Osteoblast (primary cell): ENCODE data around the gene RBPMS2. TPM values are rescaled to one million over a fixed set of nuclear protein-coding genes. Genes with fewer than 3 reads are reported as not detected.

ENCODE experiments used
- DNase-seq: peaks from one replicate; pipeline ENCODE4 v3.0.0; 2011; ENCODE audit warnings: low spot score, mixed read lengths; ENCODE audit not compliant: insufficient read length; ENCODE audit errors: missing footprints
- H2AFZ ChIP-seq: 2 replicates; pipeline ENCODE4 v1.6.0; 2011; ENCODE audit warnings: mild to moderate bottlenecking, low read length
- H3K27ac ChIP-seq: 2 replicates; pipeline ENCODE4 v1.5.1; 2011; ENCODE audit warnings: mild to moderate bottlenecking, low read depth, low read length, moderate library complexity
- H3K27me3 ChIP-seq: 2 replicates; pipeline ENCODE4 v1.6.0; 2012; ENCODE audit warnings: mild to moderate bottlenecking, control low read depth, inconsistent platforms, low read length, moderate library complexity; ENCODE audit not compliant: insufficient read depth
- H3K36me3 ChIP-seq: 2 replicates; pipeline ENCODE4 v1.5.1; 2011; ENCODE audit warnings: mild to moderate bottlenecking, low read length, control low read depth, moderate library complexity; ENCODE audit not compliant: insufficient read depth
- H3K4me1 ChIP-seq: 2 replicates; pipeline ENCODE4 v1.5.1; 2011; ENCODE audit warnings: mild to moderate bottlenecking, low read length, control low read depth, moderate library complexity; ENCODE audit not compliant: insufficient read depth
- H3K4me2 ChIP-seq: 2 replicates; pipeline ENCODE4 v1.6.0; 2011; ENCODE audit warnings: mild to moderate bottlenecking, low read length; ENCODE audit not compliant: insufficient read depth
- H3K4me3 ChIP-seq: fragments of 200-600 bp; sonication (generic); 3 replicates; pipeline ENCODE4 v1.5.1; 2012; ENCODE audit warnings: mild to moderate bottlenecking, low read length, inconsistent platforms; ENCODE audit not compliant: insufficient read depth
- H3K79me2 ChIP-seq: 2 replicates; pipeline ENCODE4 v1.6.0; 2012; ENCODE audit warnings: mild to moderate bottlenecking, low read length, control low read depth, inconsistent platforms; ENCODE audit not compliant: insufficient read depth
- H3K9me3 ChIP-seq: 2 replicates; pipeline ENCODE4 v1.5.1; 2011; ENCODE audit warnings: low read depth, low read length, control low read depth
- H4K20me1 ChIP-seq: 2 replicates; pipeline ENCODE4 v1.6.0; 2012; ENCODE audit warnings: mild to moderate bottlenecking, low read length, control low read depth; ENCODE audit not compliant: insufficient read depth
- total RNA-seq: library from RNA; depleted of rRNA; stranded (reverse); fragments of >200 nt; gene quantifications from 2 replicates; pipeline ENCODE4 v1.2.3, GENCODE V29; 2012
- TF ChIP-seq, protein P1 (sequence below): IDR thresholded peaks from 2 replicates; pipeline ENCODE4 v1.5.1; 2011; ENCODE audit warnings: mild to moderate bottlenecking, low read depth, low read length, moderate library complexity; ENCODE audit errors: extremely low read depth

The RBPMS2 gene
- total RNA-seq, 1 donor = not detected

DNA sequence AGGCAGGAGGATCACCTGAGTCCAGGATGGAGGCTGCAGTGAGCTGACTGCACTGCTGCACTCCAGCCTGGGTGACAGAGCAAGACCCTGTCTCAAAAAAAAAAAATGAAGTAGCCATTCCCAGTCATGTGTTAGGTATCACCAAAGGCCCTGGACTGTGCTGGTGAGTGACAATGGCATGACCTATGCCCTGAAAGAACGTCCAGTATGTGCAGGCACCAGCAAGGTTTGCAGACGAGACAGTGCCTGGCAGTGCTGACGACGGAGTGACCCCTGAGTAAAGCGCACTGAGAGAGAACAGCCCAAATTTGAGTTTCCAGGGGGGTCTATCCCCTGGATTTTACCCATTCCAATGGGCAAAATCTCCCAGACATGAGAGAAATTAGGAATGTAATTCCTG, 45.2 kb downstream of the RBPMS2 start:
- Histone ChIP-seq H2AFZ (no peak overlapping the region), H3K4me1 (no peaks in the 10 kb centered on the region), H4K20me1 (no peaks in the 10 kb centered on the region), H3K79me2 (no peaks in the 10 kb centered on the region), H3K9me3 (no peaks in the 10 kb centered on the region), H3K36me3 (no peaks in the 10 kb centered on the region), H3K4me3 (no peak overlapping the region), H3K27me3 (no peaks in the 10 kb centered on the region), H3K27ac (no peak overlapping the region), H3K4me2 (no peak overlapping the region)
- no peak for DNase-seq
- TF ChIP-seq, protein P1, sequence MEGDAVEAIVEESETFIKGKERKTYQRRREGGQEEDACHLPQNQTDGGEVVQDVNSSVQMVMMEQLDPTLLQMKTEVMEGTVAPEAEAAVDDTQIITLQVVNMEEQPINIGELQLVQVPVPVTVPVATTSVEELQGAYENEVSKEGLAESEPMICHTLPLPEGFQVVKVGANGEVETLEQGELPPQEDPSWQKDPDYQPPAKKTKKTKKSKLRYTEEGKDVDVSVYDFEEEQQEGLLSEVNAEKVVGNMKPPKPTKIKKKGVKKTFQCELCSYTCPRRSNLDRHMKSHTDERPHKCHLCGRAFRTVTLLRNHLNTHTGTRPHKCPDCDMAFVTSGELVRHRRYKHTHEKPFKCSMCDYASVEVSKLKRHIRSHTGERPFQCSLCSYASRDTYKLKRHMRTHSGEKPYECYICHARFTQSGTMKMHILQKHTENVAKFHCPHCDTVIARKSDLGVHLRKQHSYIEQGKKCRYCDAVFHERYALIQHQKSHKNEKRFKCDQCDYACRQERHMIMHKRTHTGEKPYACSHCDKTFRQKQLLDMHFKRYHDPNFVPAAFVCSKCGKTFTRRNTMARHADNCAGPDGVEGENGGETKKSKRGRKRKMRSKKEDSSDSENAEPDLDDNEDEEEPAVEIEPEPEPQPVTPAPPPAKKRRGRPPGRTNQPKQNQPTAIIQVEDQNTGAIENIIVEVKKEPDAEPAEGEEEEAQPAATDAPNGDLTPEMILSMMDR = no peak

DNA sequence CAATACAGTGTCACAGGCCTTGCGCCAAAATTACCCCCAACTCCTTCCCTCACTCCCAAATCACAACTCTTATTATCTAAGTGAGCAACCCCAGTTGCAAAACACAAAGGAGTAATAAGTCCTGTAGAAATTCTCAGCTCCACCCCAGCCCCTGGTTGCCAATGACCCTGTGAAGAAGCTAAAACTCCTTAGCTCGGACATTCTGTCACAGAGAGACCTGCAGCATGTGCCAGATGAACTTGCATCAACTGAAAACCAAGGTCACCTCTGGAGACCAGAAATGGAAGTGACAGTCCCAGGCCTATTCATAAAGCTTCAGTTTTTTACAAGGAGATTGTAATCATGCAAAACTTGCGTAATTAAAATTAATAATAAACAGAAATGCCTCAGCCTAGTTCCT, 55.2 kb downstream of the RBPMS2 start:
- Histone ChIP-seq H3K4me1 (no peaks in the 10 kb centered on the region), H3K4me2 (no peak overlapping the region), H3K4me3 (no peak overlapping the region), H3K36me3 (no peaks in the 10 kb centered on the region), H3K27me3 (no peaks in the 10 kb centered on the region), H2AFZ (no peak overlapping the region), H3K27ac (no peak overlapping the region), H4K20me1 (no peaks in the 10 kb centered on the region), H3K9me3 (no peaks in the 10 kb centered on the region), H3K79me2 (no peaks in the 10 kb centered on the region)
- DNase-seq = no peak
- TF ChIP-seq, protein P1 = no peak

DNA sequence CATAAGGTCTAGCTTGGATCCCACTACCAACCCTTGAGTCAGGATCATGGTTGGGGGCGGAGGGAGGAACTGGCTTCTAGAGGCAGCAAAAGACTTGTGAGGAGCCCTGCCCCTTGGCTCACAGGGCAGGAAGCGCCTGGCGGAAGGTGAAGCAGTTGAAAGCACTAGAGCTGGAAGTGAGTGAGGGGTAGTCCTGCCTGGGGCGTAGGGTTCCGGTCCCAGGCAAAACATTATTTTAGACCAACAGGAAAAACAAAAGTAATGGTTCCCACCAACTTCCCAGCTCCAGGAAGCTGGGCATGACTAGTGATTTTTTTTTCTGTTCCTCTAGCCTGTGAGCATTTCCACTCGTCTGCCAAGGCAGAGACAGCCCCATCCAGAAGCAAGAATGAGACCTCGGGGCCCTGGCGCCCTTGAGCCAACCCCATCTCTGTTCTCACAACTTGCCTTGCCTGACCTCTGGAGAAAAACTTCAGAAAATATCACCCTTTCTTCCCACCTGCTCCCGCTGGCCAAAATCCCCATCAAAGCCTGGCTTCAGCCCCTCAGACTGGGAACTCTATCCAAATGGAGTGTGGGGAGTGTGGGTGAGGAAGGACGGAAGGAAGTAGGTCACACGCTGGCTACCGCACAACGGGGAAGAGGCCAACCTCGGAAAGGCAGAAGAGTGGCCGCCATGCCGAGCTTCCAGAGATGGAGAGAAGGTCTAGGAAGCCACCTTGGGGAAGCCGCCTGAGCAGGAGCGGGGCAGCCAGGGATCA, 57.5 kb downstream of the RBPMS2 start:
- TF ChIP-seq, protein P1 = no peak
- Histone ChIP-seq H4K20me1 (no peaks in the 10 kb centered on the region), H3K9me3 (no peaks in the 10 kb centered on the region), H3K4me2 (no peak overlapping the region), H3K36me3 (no peaks in the 10 kb centered on the region), H3K79me2 (no peaks in the 10 kb centered on the region), H2AFZ (no peak overlapping the region), H3K4me3 (no peak overlapping the region), H3K27ac (no peak overlapping the region), H3K4me1 (no peaks in the 10 kb centered on the region), H3K27me3 (no peaks in the 10 kb centered on the region)
- no peak for DNase-seq

DNA sequence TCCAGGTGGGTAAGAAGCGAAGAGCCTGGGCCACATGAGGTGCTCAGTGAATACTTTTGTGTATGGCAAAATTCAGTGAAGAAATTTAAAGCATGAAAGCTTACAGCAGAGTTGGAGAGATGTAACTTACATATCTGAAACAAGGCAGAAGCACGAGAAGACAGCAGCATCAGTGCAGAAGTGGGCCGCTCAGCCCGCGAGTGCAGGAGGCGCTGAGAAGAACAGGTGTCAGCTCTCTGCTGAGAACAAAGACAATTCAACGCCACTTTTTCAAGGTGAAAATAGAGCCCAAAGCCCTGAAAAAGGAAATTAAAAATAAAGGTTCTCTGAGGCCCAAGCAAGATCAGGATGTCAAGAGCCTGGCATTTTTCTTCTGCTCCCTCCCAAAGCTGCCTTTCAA, 58.3 kb downstream of the RBPMS2 start:
- TF ChIP-seq, protein P1 = no peak
- no peaks in the 10 kb centered on the region for H3K79me2 ChIP-seq
- no peaks in the 10 kb centered on the region for H3K4me1 ChIP-seq
- no peak overlapping the region for H3K27ac ChIP-seq
- H2AFZ ChIP-seq = no peak overlapping the region
- H3K9me3 ChIP-seq = no peaks in the 10 kb centered on the region
- no peaks in the 10 kb centered on the region for H3K27me3 ChIP-seq
- H4K20me1 ChIP-seq = no peaks in the 10 kb centered on the region
- H3K4me2 ChIP-seq = no peak overlapping the region
- H3K36me3 ChIP-seq = no peaks in the 10 kb centered on the region
- DNase-seq = no peak
- H3K4me3 ChIP-seq = no peak overlapping the region
